ENCODE results near the gene CROCC2. TPM values are rescaled to one million over a fixed set of nuclear protein-coding genes. Genes with fewer than 3 reads are reported as not detected.

CROCC2 gene
- total and polyA plus RNA-seq, 2 of the 13 experiments (the other 11 are each of a cell fraction or from before 2014, with no cell fraction given) = not detected

GRCh38 chr2:240876475-240877251 is 29.5 kb upstream of the CROCC2 start (continued):
- TF ChIP-seq, protein P1, sequence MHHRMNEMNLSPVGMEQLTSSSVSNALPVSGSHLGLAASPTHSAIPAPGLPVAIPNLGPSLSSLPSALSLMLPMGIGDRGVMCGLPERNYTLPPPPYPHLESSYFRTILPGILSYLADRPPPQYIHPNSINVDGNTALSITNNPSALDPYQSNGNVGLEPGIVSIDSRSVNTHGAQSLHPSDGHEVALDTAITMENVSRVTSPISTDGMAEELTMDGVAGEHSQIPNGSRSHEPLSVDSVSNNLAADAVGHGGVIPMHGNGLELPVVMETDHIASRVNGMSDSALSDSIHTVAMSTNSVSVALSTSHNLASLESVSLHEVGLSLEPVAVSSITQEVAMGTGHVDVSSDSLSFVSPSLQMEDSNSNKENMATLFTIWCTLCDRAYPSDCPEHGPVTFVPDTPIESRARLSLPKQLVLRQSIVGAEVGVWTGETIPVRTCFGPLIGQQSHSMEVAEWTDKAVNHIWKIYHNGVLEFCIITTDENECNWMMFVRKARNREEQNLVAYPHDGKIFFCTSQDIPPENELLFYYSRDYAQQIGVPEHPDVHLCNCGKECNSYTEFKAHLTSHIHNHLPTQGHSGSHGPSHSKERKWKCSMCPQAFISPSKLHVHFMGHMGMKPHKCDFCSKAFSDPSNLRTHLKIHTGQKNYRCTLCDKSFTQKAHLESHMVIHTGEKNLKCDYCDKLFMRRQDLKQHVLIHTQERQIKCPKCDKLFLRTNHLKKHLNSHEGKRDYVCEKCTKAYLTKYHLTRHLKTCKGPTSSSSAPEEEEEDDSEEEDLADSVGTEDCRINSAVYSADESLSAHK (CRISPR knock-in tag; IDR thresholded peaks at IDR 0.05; ENCODE audit: borderline replicate concordance) = no peak
- peak; percentile 83 for TF ChIP-seq KAT7 (CRISPR knock-in tag; IDR thresholded peaks at IDR 0.05; ENCODE audit: borderline replicate concordance)
- peak; percentile 78; the same call in 1 of the 2 replicates for TF ChIP-seq DPF2 (CRISPR knock-in tag; IDR thresholded peaks at IDR 0.05; ENCODE audit: borderline replicate concordance, low read depth)
- TF ChIP-seq, protein P2, sequence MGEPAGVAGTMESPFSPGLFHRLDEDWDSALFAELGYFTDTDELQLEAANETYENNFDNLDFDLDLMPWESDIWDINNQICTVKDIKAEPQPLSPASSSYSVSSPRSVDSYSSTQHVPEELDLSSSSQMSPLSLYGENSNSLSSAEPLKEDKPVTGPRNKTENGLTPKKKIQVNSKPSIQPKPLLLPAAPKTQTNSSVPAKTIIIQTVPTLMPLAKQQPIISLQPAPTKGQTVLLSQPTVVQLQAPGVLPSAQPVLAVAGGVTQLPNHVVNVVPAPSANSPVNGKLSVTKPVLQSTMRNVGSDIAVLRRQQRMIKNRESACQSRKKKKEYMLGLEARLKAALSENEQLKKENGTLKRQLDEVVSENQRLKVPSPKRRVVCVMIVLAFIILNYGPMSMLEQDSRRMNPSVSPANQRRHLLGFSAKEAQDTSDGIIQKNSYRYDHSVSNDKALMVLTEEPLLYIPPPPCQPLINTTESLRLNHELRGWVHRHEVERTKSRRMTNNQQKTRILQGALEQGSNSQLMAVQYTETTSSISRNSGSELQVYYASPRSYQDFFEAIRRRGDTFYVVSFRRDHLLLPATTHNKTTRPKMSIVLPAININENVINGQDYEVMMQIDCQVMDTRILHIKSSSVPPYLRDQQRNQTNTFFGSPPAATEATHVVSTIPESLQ (CRISPR knock-in tag; conservative IDR thresholded peaks at IDR 0.05) = no peak
- no peak for TF ChIP-seq RNF219 (CRISPR knock-in tag; IDR thresholded peaks at IDR 0.05)
- peak; percentile 74; the same call in 1 of the 2 replicates for TF ChIP-seq SOX5 (CRISPR knock-in tag; IDR thresholded peaks at IDR 0.05; ENCODE audit: borderline replicate concordance)
- TF ChIP-seq, protein P3, sequence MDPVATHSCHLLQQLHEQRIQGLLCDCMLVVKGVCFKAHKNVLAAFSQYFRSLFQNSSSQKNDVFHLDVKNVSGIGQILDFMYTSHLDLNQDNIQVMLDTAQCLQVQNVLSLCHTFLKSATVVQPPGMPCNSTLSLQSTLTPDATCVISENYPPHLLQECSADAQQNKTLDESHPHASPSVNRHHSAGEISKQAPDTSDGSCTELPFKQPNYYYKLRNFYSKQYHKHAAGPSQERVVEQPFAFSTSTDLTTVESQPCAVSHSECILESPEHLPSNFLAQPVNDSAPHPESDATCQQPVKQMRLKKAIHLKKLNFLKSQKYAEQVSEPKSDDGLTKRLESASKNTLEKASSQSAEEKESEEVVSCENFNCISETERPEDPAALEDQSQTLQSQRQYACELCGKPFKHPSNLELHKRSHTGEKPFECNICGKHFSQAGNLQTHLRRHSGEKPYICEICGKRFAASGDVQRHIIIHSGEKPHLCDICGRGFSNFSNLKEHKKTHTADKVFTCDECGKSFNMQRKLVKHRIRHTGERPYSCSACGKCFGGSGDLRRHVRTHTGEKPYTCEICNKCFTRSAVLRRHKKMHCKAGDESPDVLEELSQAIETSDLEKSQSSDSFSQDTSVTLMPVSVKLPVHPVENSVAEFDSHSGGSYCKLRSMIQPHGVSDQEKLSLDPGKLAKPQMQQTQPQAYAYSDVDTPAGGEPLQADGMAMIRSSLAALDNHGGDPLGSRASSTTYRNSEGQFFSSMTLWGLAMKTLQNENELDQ (CRISPR knock-in tag; IDR thresholded peaks at IDR 0.05; ENCODE audit: borderline replicate concordance) = peak; percentile 83; the same call in 1 of the 2 replicates
- peak; percentile 66; the same call in 1 of the 2 replicates for TF ChIP-seq KLF11 (CRISPR knock-in tag; IDR thresholded peaks at IDR 0.05)
- peak; percentile 56; the same call in 1 of the 2 replicates for TF ChIP-seq ZNF510 (CRISPR knock-in tag; IDR thresholded peaks at IDR 0.05; ENCODE audit: low read depth)
- 0 out of 2 replicates have a peak, but pooled peaks have one; percentile 23 for TF ChIP-seq ZNF564 (CRISPR knock-in tag; IDR thresholded peaks at IDR 0.05)
- TF ChIP-seq CBFB (CRISPR knock-in tag; IDR thresholded peaks at IDR 0.05) = no peak
- peak; percentile 79; the same call in 1 of the 2 replicates for TF ChIP-seq SNAPC2 (CRISPR knock-in tag; IDR thresholded peaks at IDR 0.05)
- TF ChIP-seq ZNF775 (CRISPR knock-in tag; IDR thresholded peaks at IDR 0.05; ENCODE audit: borderline replicate concordance) = no peak
- no peak for TF ChIP-seq NFIC (IDR thresholded peaks at IDR 0.05; ENCODE audit: low read length)
- TF ChIP-seq TFAP4 (IDR thresholded peaks at IDR 0.05; ENCODE audit: borderline replicate concordance, low read depth) = peak; percentile 62; the same call in 1 of the 2 replicates
- TF ChIP-seq ZNF839 (CRISPR knock-in tag; IDR thresholded peaks at IDR 0.05; ENCODE audit: borderline replicate concordance) = peak; percentile 85; the same call in 1 of the 2 replicates

Measured in HepG2 (cell line).